HL-60 (cell line): ENCODE data around the gene SLC35D2.
"Not testable (repeated sequence)": the region's sequence is repeated elsewhere in the genome, so short reads cannot be mapped to it uniquely, and the experiment has no call there.

ENCODE experiments used
- DNase-seq, 2 experiments: peaks; one replicate each; pipeline ENCODE4 v3.0.0-alpha.2; 2010 to 2020; ENCODE audit warnings: low read depth in 1 of 2, low spot score in 1 of 2
- H3K27ac ChIP-seq: fragments of 250-450 bp; sonication (Bioruptor Pico); replicated peaks from 2 replicates; pipeline ENCODE4 v1.5.1; 2020; ENCODE audit warnings: mild to moderate bottlenecking, moderate library complexity
- H3K27me3 ChIP-seq: fragments of 250-450 bp; sonication (Bioruptor Pico); 2 replicates; pipeline ENCODE4 v1.5.1; 2021; ENCODE audit warnings: mild to moderate bottlenecking, moderate library complexity; ENCODE audit not compliant: insufficient read depth, poor library complexity, severe bottlenecking
- H3K4me3 ChIP-seq: replicated peaks from 2 replicates; pipeline ENCODE4 v1.5.1; 2011; ENCODE audit warnings: mild to moderate bottlenecking, control low read depth, low read length; ENCODE audit not compliant: insufficient read depth
- GABPA ChIP-seq: IDR thresholded peaks from 2 replicates; pipeline ENCODE4 v1.6.1; 2012; ENCODE audit warnings: low read depth
- POLR2AphosphoS5 ChIP-seq: IDR thresholded peaks from 2 replicates; pipeline ENCODE4 v1.6.1; 2012; ENCODE audit warnings: low read depth
- SPI1 ChIP-seq: IDR thresholded peaks from 2 replicates; pipeline ENCODE4 v1.6.1; 2012; ENCODE audit warnings: low read depth, mild to moderate bottlenecking, borderline replicate concordance
- TF ChIP-seq, protein P1 (sequence below): IDR thresholded peaks from one replicate; pipeline ENCODE4 v1.5.1; 2011; ENCODE audit warnings: low read length, control low read depth, inconsistent platforms; ENCODE audit not compliant: insufficient read depth
- TF ChIP-seq, protein P2 (sequence below): IDR thresholded peaks from 2 replicates; pipeline ENCODE4 v1.6.1; 2012; ENCODE audit warnings: low read depth; ENCODE audit not compliant: insufficient replicate concordance

Gene SLC35D2

DNA sequence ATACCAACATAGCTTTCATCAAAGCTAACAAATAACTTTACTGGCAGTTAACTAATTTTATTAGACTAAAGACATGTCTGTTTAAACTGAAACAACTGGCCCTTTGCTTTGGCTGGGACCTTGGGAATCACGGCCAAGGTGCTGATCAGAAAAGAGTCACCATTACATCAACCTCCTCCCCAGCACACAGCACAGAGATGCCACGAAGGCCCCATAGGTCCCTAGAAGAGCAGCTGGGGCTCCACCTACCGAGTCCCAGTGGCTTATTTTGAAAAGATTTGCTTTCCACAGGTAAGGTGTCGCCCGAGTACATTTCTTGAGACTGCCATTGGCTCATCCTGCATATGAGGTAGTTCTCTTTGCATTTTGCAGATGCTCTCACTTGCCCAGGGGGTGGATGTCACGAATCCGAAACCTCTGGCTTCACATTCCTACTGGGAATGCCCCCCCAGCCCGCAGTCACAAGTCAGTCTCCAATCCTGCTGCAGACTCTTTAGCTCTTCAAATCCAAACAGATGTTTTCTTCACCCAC lies 62.7 kb downstream of the SLC35D2 start:
- no peaks in the 10 kb centered on the region for H3K27me3 ChIP-seq
- DNase-seq: no peak
- no peak for TF ChIP-seq GABPA
- TF ChIP-seq, protein P1, sequence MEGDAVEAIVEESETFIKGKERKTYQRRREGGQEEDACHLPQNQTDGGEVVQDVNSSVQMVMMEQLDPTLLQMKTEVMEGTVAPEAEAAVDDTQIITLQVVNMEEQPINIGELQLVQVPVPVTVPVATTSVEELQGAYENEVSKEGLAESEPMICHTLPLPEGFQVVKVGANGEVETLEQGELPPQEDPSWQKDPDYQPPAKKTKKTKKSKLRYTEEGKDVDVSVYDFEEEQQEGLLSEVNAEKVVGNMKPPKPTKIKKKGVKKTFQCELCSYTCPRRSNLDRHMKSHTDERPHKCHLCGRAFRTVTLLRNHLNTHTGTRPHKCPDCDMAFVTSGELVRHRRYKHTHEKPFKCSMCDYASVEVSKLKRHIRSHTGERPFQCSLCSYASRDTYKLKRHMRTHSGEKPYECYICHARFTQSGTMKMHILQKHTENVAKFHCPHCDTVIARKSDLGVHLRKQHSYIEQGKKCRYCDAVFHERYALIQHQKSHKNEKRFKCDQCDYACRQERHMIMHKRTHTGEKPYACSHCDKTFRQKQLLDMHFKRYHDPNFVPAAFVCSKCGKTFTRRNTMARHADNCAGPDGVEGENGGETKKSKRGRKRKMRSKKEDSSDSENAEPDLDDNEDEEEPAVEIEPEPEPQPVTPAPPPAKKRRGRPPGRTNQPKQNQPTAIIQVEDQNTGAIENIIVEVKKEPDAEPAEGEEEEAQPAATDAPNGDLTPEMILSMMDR: no peak
- TF ChIP-seq, protein P2, sequence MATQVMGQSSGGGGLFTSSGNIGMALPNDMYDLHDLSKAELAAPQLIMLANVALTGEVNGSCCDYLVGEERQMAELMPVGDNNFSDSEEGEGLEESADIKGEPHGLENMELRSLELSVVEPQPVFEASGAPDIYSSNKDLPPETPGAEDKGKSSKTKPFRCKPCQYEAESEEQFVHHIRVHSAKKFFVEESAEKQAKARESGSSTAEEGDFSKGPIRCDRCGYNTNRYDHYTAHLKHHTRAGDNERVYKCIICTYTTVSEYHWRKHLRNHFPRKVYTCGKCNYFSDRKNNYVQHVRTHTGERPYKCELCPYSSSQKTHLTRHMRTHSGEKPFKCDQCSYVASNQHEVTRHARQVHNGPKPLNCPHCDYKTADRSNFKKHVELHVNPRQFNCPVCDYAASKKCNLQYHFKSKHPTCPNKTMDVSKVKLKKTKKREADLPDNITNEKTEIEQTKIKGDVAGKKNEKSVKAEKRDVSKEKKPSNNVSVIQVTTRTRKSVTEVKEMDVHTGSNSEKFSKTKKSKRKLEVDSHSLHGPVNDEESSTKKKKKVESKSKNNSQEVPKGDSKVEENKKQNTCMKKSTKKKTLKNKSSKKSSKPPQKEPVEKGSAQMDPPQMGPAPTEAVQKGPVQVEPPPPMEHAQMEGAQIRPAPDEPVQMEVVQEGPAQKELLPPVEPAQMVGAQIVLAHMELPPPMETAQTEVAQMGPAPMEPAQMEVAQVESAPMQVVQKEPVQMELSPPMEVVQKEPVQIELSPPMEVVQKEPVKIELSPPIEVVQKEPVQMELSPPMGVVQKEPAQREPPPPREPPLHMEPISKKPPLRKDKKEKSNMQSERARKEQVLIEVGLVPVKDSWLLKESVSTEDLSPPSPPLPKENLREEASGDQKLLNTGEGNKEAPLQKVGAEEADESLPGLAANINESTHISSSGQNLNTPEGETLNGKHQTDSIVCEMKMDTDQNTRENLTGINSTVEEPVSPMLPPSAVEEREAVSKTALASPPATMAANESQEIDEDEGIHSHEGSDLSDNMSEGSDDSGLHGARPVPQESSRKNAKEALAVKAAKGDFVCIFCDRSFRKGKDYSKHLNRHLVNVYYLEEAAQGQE: no peak
- no peak for TF ChIP-seq POLR2AphosphoS5
- no peak for TF ChIP-seq SPI1

DNA sequence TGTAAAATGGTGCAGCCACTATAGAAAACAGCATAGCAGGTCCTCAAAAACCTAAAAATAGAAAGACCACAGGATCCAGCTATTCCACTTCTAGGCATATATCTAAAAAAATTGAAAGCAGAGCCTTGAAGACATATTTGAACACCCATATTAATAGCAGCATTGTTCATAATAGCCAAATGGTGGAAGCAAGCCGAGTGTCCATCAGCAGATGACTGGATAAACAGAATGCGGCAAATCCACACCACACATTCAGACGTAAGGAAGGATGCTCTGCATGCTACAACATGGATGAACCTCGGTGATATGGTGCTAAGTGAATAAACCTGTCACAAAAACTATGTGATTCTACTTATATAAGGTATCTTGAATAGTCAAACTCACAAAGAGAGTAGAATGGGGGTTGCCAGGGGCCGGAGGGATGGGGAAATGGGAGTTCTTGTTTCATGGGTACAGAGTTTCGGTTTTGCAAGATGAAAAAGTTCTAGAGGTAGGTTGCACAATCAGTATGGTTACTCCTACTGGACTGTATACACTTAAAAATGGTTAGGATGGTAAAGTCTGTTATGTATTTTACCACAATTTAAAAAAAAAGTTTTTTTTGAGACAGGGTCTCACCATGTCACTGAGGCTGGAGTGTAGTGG lies 64.5 kb downstream of the SLC35D2 start:
- Histone ChIP-seq H3K4me3 (no peak overlapping the region), H3K27ac (no peak overlapping the region), H3K27me3 (no peaks in the 10 kb centered on the region)
- no peak for DNase-seq
- TF ChIP-seq, protein P1: no peak
- TF ChIP-seq SPI1: no peak

More for the DNA sequence above, 62.7 kb downstream of the SLC35D2 start:
- H3K27ac ChIP-seq: no peak overlapping the region
- no peak overlapping the region for H3K4me3 ChIP-seq

DNA sequence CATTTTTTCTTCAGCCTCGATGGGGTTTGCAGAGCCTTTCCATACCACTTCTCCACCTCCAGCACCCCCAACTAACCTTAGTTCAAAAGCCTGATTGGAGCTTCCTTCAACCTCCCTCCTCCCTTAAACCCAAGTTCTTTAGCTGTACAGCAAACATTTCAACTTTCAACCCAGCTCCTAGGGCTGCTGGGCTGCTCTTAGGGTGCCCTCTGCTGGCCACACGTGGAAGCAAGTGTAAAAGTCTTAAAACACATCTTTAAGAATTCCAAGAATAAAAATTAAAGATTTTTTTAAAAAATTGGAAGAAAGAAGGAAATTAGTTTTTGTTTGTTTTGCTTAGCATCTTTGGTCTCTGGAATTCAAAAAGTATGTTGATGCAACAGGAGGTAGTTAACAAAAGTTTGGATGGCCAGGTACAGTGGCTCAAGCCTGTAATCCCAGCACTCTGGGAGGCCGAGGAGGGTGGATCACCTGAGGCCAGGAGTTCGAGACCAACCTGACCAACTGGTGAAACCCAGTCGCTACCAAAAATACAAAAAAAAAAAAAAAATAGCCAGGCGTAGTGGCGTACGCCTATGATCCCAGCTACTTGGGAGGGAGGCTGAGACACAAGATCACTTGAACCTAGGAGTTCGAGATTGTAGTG lies 66.1 kb downstream of the SLC35D2 start:
- TF ChIP-seq, protein P1: peak; percentile 62
- no peak for TF ChIP-seq POLR2AphosphoS5
- no peaks in the 10 kb centered on the region for H3K27me3 ChIP-seq
- H3K4me3 ChIP-seq: no peak overlapping the region
- DNase-seq: peak; percentile 23 to 26
- no peak overlapping the region for H3K27ac ChIP-seq

DNA sequence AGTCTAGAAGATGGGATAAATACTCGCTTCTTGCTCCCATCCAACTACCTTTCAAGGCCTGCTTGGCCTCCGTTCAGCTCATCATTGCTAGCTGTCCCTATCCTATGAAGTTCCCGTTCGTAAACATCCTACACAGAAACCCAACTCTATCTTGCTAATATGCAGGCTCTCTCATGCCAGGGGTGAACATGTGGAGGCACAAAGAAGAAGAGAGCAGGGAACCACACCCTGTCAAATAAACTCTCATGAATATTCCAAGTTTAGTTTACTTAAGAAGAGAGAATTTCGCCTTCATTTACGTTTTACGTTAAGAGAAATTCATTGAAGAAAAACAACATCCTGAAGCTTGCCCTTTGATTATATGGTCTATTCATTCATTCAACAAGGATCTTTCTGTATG lies 73.7 kb downstream of the SLC35D2 start:
- H3K27me3 ChIP-seq: no peaks in the 10 kb centered on the region
- no peak overlapping the region for H3K4me3 ChIP-seq
- DNase-seq: no peak
- H3K27ac ChIP-seq: no peak overlapping the region
- TF ChIP-seq GABPA (no peak), POLR2AphosphoS5 (no peak), SPI1 (no peak)
- TF ChIP-seq, protein P2: no peak
- TF ChIP-seq, protein P1: no peak

DNA sequence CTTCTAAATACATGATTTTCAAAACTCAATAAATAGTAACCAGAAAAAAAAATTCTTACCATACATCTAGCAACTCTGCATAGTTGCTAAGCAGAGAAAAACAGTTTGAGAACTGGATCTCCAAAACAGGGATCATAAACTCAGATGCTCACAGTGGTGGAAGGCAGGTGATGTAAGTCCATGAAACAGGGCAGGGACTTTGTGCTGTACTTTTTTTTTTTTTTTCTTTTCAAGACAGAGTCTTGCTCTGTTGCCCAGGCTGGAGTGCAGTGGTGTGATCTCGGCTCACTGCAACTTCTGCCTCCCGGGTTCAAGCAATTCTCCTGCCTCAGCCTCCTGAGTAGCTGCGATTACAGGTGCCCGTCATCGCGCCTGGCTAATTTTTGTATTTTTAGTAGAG lies 76.6 kb downstream of the SLC35D2 start:
- not testable (repeated sequence) for DNase-seq, H3K4me3 ChIP-seq, H3K27me3 ChIP-seq, H3K27ac ChIP-seq
